ENCODE results near the gene RPS29. TPM values are rescaled to one million over a fixed set of nuclear protein-coding genes. Genes with fewer than 3 reads are reported as not detected.
"Not testable (repeated sequence)": the region's sequence is repeated elsewhere in the genome, so short reads cannot be mapped to it uniquely, and the experiment has no call there.

RPS29 gene
- total RNA-seq, 8 experiments from 2014 or later, result 1,019 to 8,138 (median 3,970) TPM

GRCh38 chr14:49586673-49587460 is 687 bp upstream of the RPS29 start:
- 0 to 12% (median 5%) methylated on average over 2 to 9 of the region's 21 CpGs for WGBS, 10 experiments
- in situ Hi-C loops (cut with MboI; ENCODE audit: low pct_unique_long_range_greater_than_20kb in 2 of 9, low sequenced_read_pairs in 9 of 9, unreplicated experiment in 9 of 9), result no loop called here
- peak in 3 of 8 experiments; percentile 26 to 42 (median 31) for ATAC-seq (replicated peaks in 6 of 8)
- peak overlapping the region; percentile 64 to 94 (median 83) for H3K4me3 ChIP-seq
- peak overlapping the region; percentile 13 to 18 for H3K27ac ChIP-seq
- peaks cover 9 to 13% of the 10 kb centered on the region in 2 donors for H3K4me1 ChIP-seq (replicated peaks in 1 of 2)

GRCh38 chr14:49584981-49585640 is 1.1 kb downstream of the RPS29 start:
- H3K4me3 ChIP-seq, result peak overlapping the region; percentile 64 to 94 (median 83)
- peak in 1 of 8 experiments; percentile 1 for ATAC-seq (replicated peaks in 6 of 8)

GRCh38 chr14:49584058-49584457 is 2.1 kb downstream of the RPS29 start:
- H3K4me1 ChIP-seq (replicated peaks in 1 of 2), result peaks cover 9 to 13% of the 10 kb centered on the region in 2 donors
- in situ Hi-C loops (cut with MboI; ENCODE audit: low pct_unique_long_range_greater_than_20kb in 2 of 9, low sequenced_read_pairs in 9 of 9, unreplicated experiment in 9 of 9), result no loop called here
- H3K4me3 ChIP-seq, result no peak overlapping the region
- no peak overlapping the region for H3K27ac ChIP-seq
- 50 to 100% (median 88%) methylated on average over 2 to 7 of the region's 11 CpGs; no CpG with 5 or more reads in 1 of the 10 experiments for WGBS, 10 experiments
- no peak for ATAC-seq (replicated peaks in 6 of 8)

More at GRCh38 chr14:49584981-49585640, 1.1 kb downstream of the RPS29 start:
- Histone ChIP-seq H3K4me1 (replicated peaks in 1 of 2) (peaks cover 9 to 13% of the 10 kb centered on the region in 2 donors), H3K27ac (peak overlapping the region in 1 of 2 donors; percentile 88)
- in situ Hi-C loops (cut with MboI; ENCODE audit: low pct_unique_long_range_greater_than_20kb in 2 of 9, low sequenced_read_pairs in 9 of 9, unreplicated experiment in 9 of 9), result not testable (repeated sequence)
- 1 to 10% (median 3%) methylated on average over 2 to 29 of the region's 32 CpGs; no CpG with 5 or more reads in 1 of the 10 experiments for WGBS, 10 experiments

DNA sequence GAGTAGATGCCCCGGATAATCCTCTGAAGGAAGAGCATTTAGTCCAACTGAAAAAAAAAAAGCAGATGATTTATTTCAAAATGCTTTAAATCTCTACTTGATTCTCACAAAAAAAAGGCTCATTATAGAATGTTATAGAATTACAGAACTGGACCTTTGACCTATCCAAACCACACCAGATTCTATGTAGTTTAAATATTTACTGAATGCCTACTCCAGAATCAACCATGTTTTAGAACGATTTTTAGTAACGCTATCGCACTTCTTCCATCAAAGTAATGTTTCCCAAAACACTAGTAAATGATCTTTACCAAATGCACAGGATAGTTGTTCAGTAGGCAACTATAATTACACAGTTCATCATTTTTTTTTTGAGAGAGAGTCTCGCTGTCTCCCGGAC is 2.6 kb downstream of the RPS29 start:
- in situ Hi-C loops (cut with MboI; ENCODE audit: low pct_unique_long_range_greater_than_20kb in 2 of 9, low sequenced_read_pairs in 9 of 9, unreplicated experiment in 9 of 9), result no loop called here
- 71 to 100% (median 95%) methylated on average over 4 to 6 of the region's 6 CpGs; no CpG with 5 or more reads in 1 of the 10 experiments for WGBS, 10 experiments
- Histone ChIP-seq H3K4me3 (no peak overlapping the region), H3K27ac (no peak overlapping the region), H3K4me1 (replicated peaks in 1 of 2) (peaks cover 9 to 13% of the 10 kb centered on the region in 2 donors)
- no peak for ATAC-seq (replicated peaks in 6 of 8)

- 60 to 100% (median 88%) methylated on average over 1 to 4 of the region's 4 CpGs for WGBS, 10 experiments
- Histone ChIP-seq H3K4me3 (no peak overlapping the region), H3K4me1 (replicated peaks in 1 of 2) (peaks cover 9 to 13% of the 10 kb centered on the region in 2 donors), H3K27ac (no peak overlapping the region)
- in situ Hi-C loops (cut with MboI; ENCODE audit: low pct_unique_long_range_greater_than_20kb in 2 of 9, low sequenced_read_pairs in 9 of 9, unreplicated experiment in 9 of 9), result no loop called here
- ATAC-seq (replicated peaks in 6 of 8), result no peak
Observed at GRCh38 chr14:49582113-49582977, 3.8 kb downstream of the RPS29 start.

- Histone ChIP-seq H3K27ac (no peak overlapping the region), H3K4me3 (no peak overlapping the region), H3K4me1 (replicated peaks in 1 of 2) (peaks cover 9 to 13% of the 10 kb centered on the region in 2 donors)
- in situ Hi-C loops (cut with MboI; ENCODE audit: low pct_unique_long_range_greater_than_20kb in 2 of 9, low sequenced_read_pairs in 9 of 9, unreplicated experiment in 9 of 9), result no loop called here
- ATAC-seq (replicated peaks in 6 of 8), result no peak
- WGBS, 10 experiments, result 60 to 100% (median 77%) methylated on average over 2 to 7 of the region's 9 CpGs; no CpG with 5 or more reads in 2 of the 10 experiments
Observed at GRCh38 chr14:49581209-49582112, 4.7 kb downstream of the RPS29 start.

GRCh38 chr14:49579841-49580240 is 6.3 kb downstream of the RPS29 start:
- Histone ChIP-seq H3K27ac (no peak overlapping the region), H3K4me3 (no peak overlapping the region), H3K4me1 (replicated peaks in 1 of 2) (peaks cover 7 to 12% of the 10 kb centered on the region in 2 donors)
- peak in 4 of 8 experiments; percentile 8 to 14 (median 10) for ATAC-seq (replicated peaks in 6 of 8)
- 88 to 100% (median 100%) methylated on average over 1 to 2 of the region's 2 CpGs; no CpG with 5 or more reads in 3 of the 10 experiments for WGBS, 10 experiments
- in situ Hi-C loops (cut with MboI; ENCODE audit: low pct_unique_long_range_greater_than_20kb in 2 of 9, low sequenced_read_pairs in 9 of 9, unreplicated experiment in 9 of 9), result no loop called here

DNA sequence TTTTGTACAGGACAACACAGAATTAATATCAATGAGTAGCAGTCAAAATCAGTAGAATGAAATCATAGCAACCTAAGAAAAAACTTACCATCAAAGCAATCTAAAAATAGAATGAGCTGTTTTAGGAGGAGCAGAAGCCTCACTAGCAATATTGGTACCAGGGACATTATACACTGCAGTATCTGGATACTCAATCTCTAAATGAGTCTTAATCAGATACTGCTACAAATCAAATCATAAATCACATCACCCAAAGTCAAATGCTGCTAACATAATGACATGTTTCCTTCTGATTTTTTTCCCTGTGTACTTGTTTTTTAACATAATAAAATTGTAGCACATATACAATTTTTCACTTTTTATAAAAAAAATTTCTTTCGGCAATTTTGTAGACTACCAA is 8.0 kb downstream of the RPS29 start:
- in situ Hi-C loops (cut with MboI; ENCODE audit: low pct_unique_long_range_greater_than_20kb in 2 of 9, low sequenced_read_pairs in 9 of 9, unreplicated experiment in 9 of 9), result no loop called here
- 86 to 100% (median 100%) methylated on average over 1 of the region's 1 CpG; no CpG with 5 or more reads in 2 of the 10 experiments for WGBS, 10 experiments

GRCh38 chr14:49574038-49574437 is 12.1 kb downstream of the RPS29 start:
- ATAC-seq (replicated peaks in 6 of 8), result no peak
- no peaks in the 10 kb centered on the region for H3K4me1 ChIP-seq (replicated peaks in 1 of 2)
- 90 to 100% (median 96%) methylated on average over 1 to 5 of the region's 5 CpGs; no CpG with 5 or more reads in 2 of the 10 experiments for WGBS, 10 experiments
- no peak overlapping the region for H3K27ac ChIP-seq
- in situ Hi-C loops (cut with MboI; ENCODE audit: low pct_unique_long_range_greater_than_20kb in 2 of 9, low sequenced_read_pairs in 9 of 9, unreplicated experiment in 9 of 9), result no loop called here
- no peak overlapping the region for H3K4me3 ChIP-seq

More for the DNA sequence above, 8.0 kb downstream of the RPS29 start:
- no peak for ATAC-seq (replicated peaks in 6 of 8)
- Histone ChIP-seq H3K4me3 (no peak overlapping the region), H3K27ac (no peak overlapping the region), H3K4me1 (replicated peaks in 1 of 2) (no peaks in the 10 kb centered on the region)

GRCh38 chr14:49569281-49569680 is 16.9 kb downstream of the RPS29 start:
- no peak overlapping the region for H3K4me3 ChIP-seq
- in situ Hi-C loops (cut with MboI; ENCODE audit: low pct_unique_long_range_greater_than_20kb in 2 of 9, low sequenced_read_pairs in 9 of 9, unreplicated experiment in 9 of 9), result no loop called here
- no peaks in the 10 kb centered on the region for H3K4me1 ChIP-seq (replicated peaks in 1 of 2)
- no peak overlapping the region for H3K27ac ChIP-seq
- ATAC-seq (replicated peaks in 6 of 8), result no peak
- WGBS, 10 experiments, result 0 to 100% (median 95%) methylated on average over 1 to 3 of the region's 3 CpGs; no CpG with 5 or more reads in 1 of the 10 experiments

DNA sequence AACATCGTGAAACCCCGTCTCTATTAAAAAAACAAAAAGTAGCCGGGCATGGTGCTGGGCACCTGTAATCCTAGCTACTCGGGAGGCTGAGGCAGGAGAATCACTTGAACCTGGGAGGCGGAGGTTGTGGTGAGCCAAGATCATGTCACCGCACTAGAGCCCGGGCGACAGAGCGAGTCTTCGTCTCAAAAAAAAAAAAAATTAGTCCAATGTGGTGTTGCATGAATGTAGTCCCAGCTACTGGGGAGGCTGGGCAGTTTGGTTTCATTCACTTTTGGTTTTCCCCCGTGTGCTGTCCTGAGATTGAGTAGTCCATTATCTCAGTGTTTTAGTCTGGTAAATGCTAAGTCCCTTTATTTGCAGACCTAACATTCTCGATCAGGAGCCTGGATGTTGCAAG is 19.5 kb downstream of the RPS29 start:
- no peak for ATAC-seq (replicated peaks in 6 of 8)

More for the DNA sequence above, 19.5 kb downstream of the RPS29 start:
- no peak overlapping the region for H3K27ac ChIP-seq
- H3K4me3 ChIP-seq, result no peak overlapping the region
- in situ Hi-C loops (cut with MboI; ENCODE audit: low pct_unique_long_range_greater_than_20kb in 2 of 9, low sequenced_read_pairs in 9 of 9, unreplicated experiment in 9 of 9), result no loop called here
- 83 to 100% (median 90%) methylated on average over 1 to 10 of the region's 12 CpGs; no CpG with 5 or more reads in 6 of the 10 experiments for WGBS, 10 experiments
- no peaks in the 10 kb centered on the region for H3K4me1 ChIP-seq (replicated peaks in 1 of 2)
